Astrocyte (in vitro differentiated cells and primary cell): ENCODE data around the gene PEAR1. TPM values are rescaled to one million over a fixed set of nuclear protein-coding genes. Genes with fewer than 3 reads are reported as not detected.

Experiments
- DNase-seq: peaks from one replicate; pipeline ENCODE4 v3.0.0-alpha.2; 2010; ENCODE audit warnings: low read depth
- FAIRE-seq: peaks from 2 replicates; lab custom pipeline; 2011; peaks lifted over from hg19 to GRCh38; lab: Jason Lieb, UNC
- H2AFZ ChIP-seq: 2 replicates; pipeline ENCODE4 v1.6.0; 2012; ENCODE audit warnings: low read depth, low read length, inconsistent platforms
- H3K27ac ChIP-seq: 2 replicates; pipeline ENCODE4 v1.5.1; 2011; ENCODE audit warnings: low read depth, low read length, inconsistent platforms
- H3K27me3 ChIP-seq: 2 replicates; pipeline ENCODE4 v1.6.0; 2011; ENCODE audit warnings: low read length, inconsistent platforms; ENCODE audit not compliant: insufficient read depth
- H3K36me3 ChIP-seq: 2 replicates; pipeline ENCODE4 v1.5.1; 2011; ENCODE audit warnings: low read length, inconsistent platforms; ENCODE audit not compliant: insufficient read depth
- H3K4me1 ChIP-seq: 2 replicates; pipeline ENCODE4 v1.5.1; 2011; ENCODE audit warnings: low read length, inconsistent platforms; ENCODE audit not compliant: insufficient read depth
- H3K4me2 ChIP-seq: 2 replicates; pipeline ENCODE4 v1.6.0; 2012; ENCODE audit warnings: low read length, inconsistent platforms
- H3K4me3 ChIP-seq: 2 replicates; pipeline ENCODE4 v1.5.1; 2011; ENCODE audit warnings: low read depth, mild to moderate bottlenecking, low read length, inconsistent platforms; ENCODE audit not compliant: insufficient read depth
- H3K79me2 ChIP-seq: 2 replicates; pipeline ENCODE4 v1.6.0; 2012; ENCODE audit warnings: mild to moderate bottlenecking, low read length, inconsistent platforms; ENCODE audit not compliant: insufficient read depth
- H3K9ac ChIP-seq: 2 replicates; pipeline ENCODE4 v1.6.0; 2012; ENCODE audit warnings: mild to moderate bottlenecking, low read length, inconsistent platforms
- H3K9me3 ChIP-seq: 2 replicates; pipeline ENCODE4 v1.5.1; 2012; ENCODE audit warnings: low read depth, mild to moderate bottlenecking, low read length, inconsistent platforms; ENCODE audit not compliant: insufficient read depth
- H4K20me1 ChIP-seq: 2 replicates; pipeline ENCODE4 v1.6.0; 2012; ENCODE audit warnings: low read length, inconsistent platforms; ENCODE audit not compliant: insufficient read depth
- H3K27ac Mint-ChIP-seq: one replicate; pipeline ENCODE4 v1.8.0; 2021; ENCODE audit warnings: mild to moderate bottlenecking, mixed read lengths; ENCODE audit not compliant: unreplicated experiment
- H3K27me3 Mint-ChIP-seq: one replicate; pipeline ENCODE4 v1.8.0; 2021; ENCODE audit warnings: low read depth, mixed read lengths; ENCODE audit not compliant: unreplicated experiment
- H3K36me3 Mint-ChIP-seq: one replicate; pipeline ENCODE4 v1.8.0; 2021; ENCODE audit warnings: low read depth, mixed read lengths; ENCODE audit not compliant: unreplicated experiment
- H3K4me1 Mint-ChIP-seq: one replicate; pipeline ENCODE4 v1.8.0; 2021; ENCODE audit warnings: low read depth, mixed read lengths; ENCODE audit not compliant: unreplicated experiment
- H3K4me3 Mint-ChIP-seq: one replicate; pipeline ENCODE4 v1.8.0; 2021; ENCODE audit warnings: mild to moderate bottlenecking, moderate library complexity, mixed read lengths; ENCODE audit not compliant: unreplicated experiment
- H3K9me3 Mint-ChIP-seq: one replicate; pipeline ENCODE4 v1.8.0; 2021; ENCODE audit warnings: mild to moderate bottlenecking, mixed read lengths; ENCODE audit not compliant: unreplicated experiment
- CTCF ChIP-seq: IDR thresholded peaks from 2 replicates; pipeline ENCODE4 v1.5.1; 2011; ENCODE audit warnings: low read depth, mild to moderate bottlenecking, inconsistent platforms, low read length, moderate library complexity; ENCODE audit not compliant: insufficient read depth
- EZH2 ChIP-seq: IDR thresholded peaks from 2 replicates; pipeline ENCODE4 v1.6.1; 2012; ENCODE audit warnings: mild to moderate bottlenecking, low read length, inconsistent platforms; ENCODE audit not compliant: insufficient read depth
- total RNA-seq: library from RNA; stranded (reverse); gene quantifications from 2 replicates; pipeline ENCODE4 v1.2.1, GENCODE V29; 2021

PEAR1 gene
- total RNA-seq, 1 donor from 2014 or later, result 17.3 TPM

DNA sequence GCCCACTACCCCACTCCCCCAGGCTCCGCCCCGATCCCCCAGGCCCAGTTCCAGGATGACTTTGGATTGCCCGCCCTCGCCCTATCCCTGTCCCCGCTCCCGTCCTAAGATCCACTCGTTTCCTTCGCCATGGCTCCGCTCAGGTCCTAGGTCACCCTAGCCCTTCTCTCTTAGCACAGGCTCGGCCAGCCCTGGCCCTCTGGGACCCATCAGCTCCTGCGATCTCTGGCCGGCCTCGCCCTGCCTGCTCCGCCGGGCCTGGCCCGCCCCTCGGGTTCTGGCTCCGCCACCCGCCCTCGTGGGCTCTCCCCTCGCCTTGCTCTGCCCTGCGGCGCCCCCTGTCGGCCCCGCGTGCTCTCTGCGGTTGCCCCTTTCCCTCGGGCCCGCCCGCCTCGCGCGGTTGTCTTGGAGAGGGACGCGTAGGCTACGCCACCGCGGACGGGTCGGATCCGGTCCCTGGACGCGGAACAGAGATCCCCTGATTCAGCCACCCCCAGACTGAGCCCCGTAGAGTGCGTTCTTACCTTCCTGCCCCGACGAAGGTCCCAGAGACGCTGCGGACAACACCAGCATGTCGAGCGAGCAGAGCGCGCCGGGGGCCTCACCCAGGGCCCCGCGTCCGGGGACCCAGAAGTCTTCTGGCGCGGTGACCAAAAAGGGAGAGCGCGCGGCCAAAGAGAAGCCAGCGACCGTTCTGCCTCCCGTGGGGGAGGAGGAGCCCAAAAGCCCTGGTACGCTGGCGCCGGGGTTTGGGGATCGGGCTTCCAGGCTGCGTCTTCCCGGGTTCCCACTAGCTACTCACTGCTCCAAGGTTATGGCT, 26.9 kb downstream of the PEAR1 start, which contains the start of gene LRRC71:
Gene LRRC71 (plus strand): TSS at position 400 of the 820 bp plus-strand sequence. CDS start 172 bp downstream, at position 572.
- Mint-ChIP-seq H3K27me3 (peaks cover 59% of the 10 kb centered on the region), H3K27ac (peak within 1 kb of the TSS; percentile 53)

DNA sequence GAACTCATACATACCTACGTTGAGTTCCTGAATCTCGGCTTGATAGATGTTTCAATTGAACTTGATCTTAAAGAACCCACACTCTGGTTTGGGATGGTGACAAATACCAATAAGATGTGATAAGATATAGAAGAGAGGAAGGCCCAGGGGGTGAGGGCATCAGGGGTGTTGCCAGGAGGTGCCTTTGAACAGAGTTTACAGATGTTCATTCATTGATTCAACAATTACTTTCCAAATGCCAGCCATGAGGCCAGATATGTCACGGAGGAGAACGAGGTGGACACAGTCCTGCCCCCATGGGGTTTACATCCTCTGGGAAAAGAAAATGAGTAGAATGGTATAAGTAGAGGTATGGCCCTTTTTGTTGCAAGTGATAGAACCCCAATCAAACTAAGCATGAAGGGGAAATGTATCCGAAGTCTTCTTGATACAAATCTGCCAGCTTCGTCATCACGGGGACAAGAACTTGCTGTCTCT, 27.6 kb downstream of the PEAR1 start:
- peaks cover 65% of the 10 kb centered on the region for H3K27me3 Mint-ChIP-seq
- Histone ChIP-seq H3K27me3 (peaks cover 48% of the 10 kb centered on the region), H3K79me2 (no peaks in the 10 kb centered on the region)

More for the DNA sequence above, 26.9 kb downstream of the PEAR1 start, which contains the start of gene LRRC71:
- H3K79me2 ChIP-seq, result no peaks in the 10 kb centered on the region
- peak; percentile 49 for TF ChIP-seq CTCF
- TF ChIP-seq EZH2, result peak; percentile 75
- H2AFZ ChIP-seq, result peak within 1 kb of the TSS; percentile 90
- peaks cover 2% of the 10 kb centered on the region for H3K4me1 Mint-ChIP-seq
- peak within 1 kb of the TSS; percentile 87 for H3K4me2 ChIP-seq
- peak within 1 kb of the TSS; percentile 41 for H3K4me3 ChIP-seq
- FAIRE-seq, result no peak
- no peaks in the 10 kb centered on the region for H3K9me3 ChIP-seq
- peak within 1 kb of the TSS; percentile 70 for H3K9ac ChIP-seq
- H3K9me3 Mint-ChIP-seq, result peaks cover 8% of the 10 kb centered on the region
- H3K4me1 ChIP-seq, result peaks cover 19% of the 10 kb centered on the region
- peaks cover 22% of the 10 kb centered on the region for H4K20me1 ChIP-seq
- H3K27ac ChIP-seq, result no peak within 1 kb of the TSS
- DNase-seq, result peak; percentile 33
- no peaks in the 10 kb centered on the region for H3K36me3 ChIP-seq
- peak within 1 kb of the TSS; percentile 76 for H3K4me3 Mint-ChIP-seq
- H3K36me3 Mint-ChIP-seq, result peaks cover 2% of the 10 kb centered on the region
- peaks cover 48% of the 10 kb centered on the region for H3K27me3 ChIP-seq

More for the DNA sequence above, 27.6 kb downstream of the PEAR1 start:
- Histone ChIP-seq H3K27ac (no peak overlapping the region), H3K36me3 (no peaks in the 10 kb centered on the region), H4K20me1 (peaks cover 23% of the 10 kb centered on the region), H3K9me3 (no peaks in the 10 kb centered on the region), H3K4me1 (peaks cover 21% of the 10 kb centered on the region), H3K4me2 (peak overlapping the region; percentile 87), H3K4me3 (peak overlapping the region; percentile 41), H2AFZ (no peak overlapping the region), H3K9ac (no peak overlapping the region)
- no peak overlapping the region for H3K4me3 Mint-ChIP-seq
- H3K36me3 Mint-ChIP-seq, result peaks cover 2% of the 10 kb centered on the region
- TF ChIP-seq CTCF (no peak), EZH2 (peak; percentile 33)
- H3K4me1 Mint-ChIP-seq, result peaks cover 3% of the 10 kb centered on the region
- no peak overlapping the region for H3K27ac Mint-ChIP-seq
- no peak for DNase-seq
- no peak for FAIRE-seq
- H3K9me3 Mint-ChIP-seq, result peaks cover 7% of the 10 kb centered on the region
